H9 (cell line): Measurements from ENCODE around the gene CTDSP2. TPM values are rescaled to one million over a fixed set of nuclear protein-coding genes. Genes with fewer than 3 reads are reported as not detected.

Experiments
- DNase-seq: peaks from one replicate; pipeline ENCODE4 v3.0.0-alpha.2; 2017
- H2AFZ ChIP-seq: one replicate; pipeline ENCODE4 v1.6.1; 2013; ENCODE audit warnings: mild to moderate bottlenecking, low read length, control low read depth, moderate library complexity
- H2AK5ac ChIP-seq: 2 replicates; pipeline ENCODE4 v1.6.1; 2013; ENCODE audit warnings: low read length, control low read depth, mixed read lengths; ENCODE audit not compliant: insufficient read length
- H2BK120ac ChIP-seq: one replicate; pipeline ENCODE4 v1.6.1; 2013; ENCODE audit warnings: low read depth, mild to moderate bottlenecking, low read length, control low read depth, inconsistent platforms; ENCODE audit not compliant: poor library complexity, severe bottlenecking
- H2BK12ac ChIP-seq: 2 replicates; pipeline ENCODE4 v1.6.1; 2013; ENCODE audit warnings: low read length, control low read depth, mixed read lengths, low read depth; ENCODE audit not compliant: insufficient read length
- H2BK15ac ChIP-seq: 2 replicates; pipeline ENCODE4 v1.6.1; 2013; ENCODE audit warnings: low read depth, low read length, control low read depth
- H2BK20ac ChIP-seq: one replicate; pipeline ENCODE4 v1.6.1; 2013; ENCODE audit warnings: low read depth, mild to moderate bottlenecking, low read length, control low read depth, inconsistent platforms; ENCODE audit not compliant: poor library complexity, severe bottlenecking
- H2BK5ac ChIP-seq: 2 replicates; pipeline ENCODE4 v1.6.1; 2013; ENCODE audit warnings: low read length, control low read depth, mixed read lengths; ENCODE audit not compliant: insufficient read length
- H3K14ac ChIP-seq: 2 replicates; pipeline ENCODE4 v1.6.1; 2013; ENCODE audit warnings: low read length, control low read depth; ENCODE audit not compliant: insufficient read depth
- H3K18ac ChIP-seq: 2 replicates; pipeline ENCODE4 v1.6.1; 2013; ENCODE audit warnings: low read depth, mild to moderate bottlenecking, mixed read lengths, low read length, control low read depth; ENCODE audit not compliant: insufficient read length
- H3K23ac ChIP-seq: 2 replicates; pipeline ENCODE4 v1.6.1; 2013; ENCODE audit warnings: low read length, control low read depth, mixed read lengths, low read depth; ENCODE audit not compliant: insufficient read length
- H3K23me2 ChIP-seq: 2 replicates; pipeline ENCODE4 v1.6.1; 2013; ENCODE audit warnings: low read depth, mild to moderate bottlenecking, mixed read lengths, low read length, control low read depth; ENCODE audit not compliant: insufficient read length, poor library complexity, severe bottlenecking
- H3K27ac ChIP-seq: 2 replicates; pipeline ENCODE4 v1.5.1; 2013; ENCODE audit warnings: low read length, control low read depth, mixed read lengths, low read depth; ENCODE audit not compliant: insufficient read length
- H3K27me3 ChIP-seq: 2 replicates; pipeline ENCODE4 v1.6.1; 2013; ENCODE audit warnings: low read length, control low read depth, inconsistent platforms; ENCODE audit not compliant: insufficient read depth
- H3K4ac ChIP-seq: 2 replicates; pipeline ENCODE4 v1.6.1; 2013; ENCODE audit warnings: low read depth, mild to moderate bottlenecking, control low read depth, inconsistent platforms, low read length, moderate library complexity
- H3K4me1 ChIP-seq: 2 replicates; pipeline ENCODE4 v1.6.1; 2013; ENCODE audit warnings: low read length, control low read depth, inconsistent platforms; ENCODE audit not compliant: insufficient read depth
- H3K4me2 ChIP-seq: 2 replicates; pipeline ENCODE4 v1.6.1; 2013; ENCODE audit warnings: low read length, control low read depth, mixed read lengths; ENCODE audit not compliant: insufficient read length, insufficient read depth
- H3K56ac ChIP-seq: 2 replicates; pipeline ENCODE4 v1.6.1; 2013; ENCODE audit warnings: low read depth, mild to moderate bottlenecking, mixed read lengths, low read length, control low read depth; ENCODE audit not compliant: insufficient read length
- H3K79me1 ChIP-seq: 2 replicates; pipeline ENCODE4 v1.6.1; 2013; ENCODE audit warnings: low read depth, mild to moderate bottlenecking, moderate library complexity, low read length, control low read depth, inconsistent platforms; ENCODE audit not compliant: insufficient read depth, poor library complexity, severe bottlenecking
- H3K79me2 ChIP-seq: 2 replicates; pipeline ENCODE4 v1.6.1; 2013; ENCODE audit warnings: low read length, control low read depth, inconsistent platforms; ENCODE audit not compliant: insufficient read depth
- H3K9ac ChIP-seq: 2 replicates; pipeline ENCODE4 v1.6.1; 2013; ENCODE audit warnings: low read length, control low read depth, mixed read lengths; ENCODE audit not compliant: insufficient read length; ENCODE audit errors: extremely low read depth
- H3K9me3 ChIP-seq: one replicate; pipeline ENCODE4 v1.6.1; 2013; ENCODE audit warnings: low read depth, low read length, inconsistent platforms; ENCODE audit not compliant: control insufficient read depth
- H3T11ph ChIP-seq: one replicate; pipeline ENCODE4 v1.6.1; 2013; ENCODE audit warnings: mild to moderate bottlenecking, low read length, control low read depth, inconsistent platforms
- H4K20me1 ChIP-seq: one replicate; pipeline ENCODE4 v1.6.1; 2013; ENCODE audit not compliant: control insufficient read depth, insufficient read length, insufficient read depth
- H4K5ac ChIP-seq: 2 replicates; pipeline ENCODE4 v1.6.1; 2013; ENCODE audit warnings: low read depth, mild to moderate bottlenecking, mixed read lengths, low read length, control low read depth; ENCODE audit not compliant: insufficient read length
- H4K8ac ChIP-seq: replicated peaks from 2 replicates; pipeline ENCODE4 v1.6.1; 2013; ENCODE audit warnings: low read length, control low read depth, mixed read lengths, low read depth; ENCODE audit not compliant: insufficient read length
- H4K91ac ChIP-seq: 2 replicates; pipeline ENCODE4 v1.6.1; 2013; ENCODE audit warnings: low read depth, mild to moderate bottlenecking, moderate library complexity, mixed read lengths, low read length, control low read depth; ENCODE audit not compliant: insufficient read length
- H3K27ac Mint-ChIP-seq, 3 experiments: 2 replicates in 2 of 3; 3 replicates in 1 of 3; pipeline ENCODE4 v1.8.0; 2020 to 2021; ENCODE audit warnings: mixed read lengths in 3 of 3, mild to moderate bottlenecking in 1 of 3, moderate library complexity in 1 of 3
- H3K27me3 Mint-ChIP-seq: 2 replicates; pipeline ENCODE4 v1.8.0; 2021; ENCODE audit warnings: low read depth, mild to moderate bottlenecking, moderate library complexity, mixed read lengths
- H3K36me3 Mint-ChIP-seq, 3 experiments: 2 replicates in 2 of 3; 3 replicates in 1 of 3; pipeline ENCODE4 v1.8.0; 2020 to 2021; ENCODE audit warnings: low read depth in 3 of 3, mixed read lengths in 3 of 3; ENCODE audit not compliant: insufficient read depth in 1 of 3
- H3K4me1 Mint-ChIP-seq, 2 experiments: 2 replicates each; pipeline ENCODE4 v1.8.0; 2020; ENCODE audit warnings: mixed read lengths in 2 of 2
- H3K4me3 Mint-ChIP-seq, 2 experiments: 2 replicates in 1 of 2; 3 replicates in 1 of 2; pipeline ENCODE4 v1.8.0; 2020 to 2021; ENCODE audit warnings: mild to moderate bottlenecking in 2 of 2, mixed read lengths in 2 of 2, moderate library complexity in 1 of 2
- H3K9me3 Mint-ChIP-seq, 2 experiments: 2 replicates in 1 of 2; 3 replicates in 1 of 2; pipeline ENCODE4 v1.8.0; 2020; ENCODE audit warnings: mild to moderate bottlenecking in 2 of 2, mixed read lengths in 2 of 2, moderate library complexity in 1 of 2
- CTCF ChIP-seq: fragments of 200-600 bp; sonication (generic); conservative IDR thresholded peaks from 3 replicates; pipeline ENCODE4 v1.8.0; 2021; ENCODE audit warnings: antibody characterized with exemption, mild to moderate bottlenecking
- WGBS: extraction: QIAGEN DNeasy Blood & Tissue Kit; methylation state at CpG from one replicate; pipeline ENCODE4 v1.1.7; 2013; ENCODE audit warnings: missing lambda C conversion rate, low lambda C conversion rate, mixed read lengths; ENCODE audit not compliant: insufficient read length; ENCODE audit errors: extremely low coverage; 5-methylcytosine and 5-hydroxymethylcytosine counted together
- total RNA-seq: library from RNA; stranded (reverse); gene quantifications from 2 replicates; pipeline ENCODE4 v1.2.1, GENCODE V29; 2021

The CTDSP2 gene
- total RNA-seq, 1 experiment from 2014 or later = 103 TPM

- Mint-ChIP-seq H3K27me3 (no peaks in the 10 kb centered on the region), H3K9me3 (no peaks in the 10 kb centered on the region), H3K4me3 (no peak overlapping the region), H3K4me1 (peaks cover 6 to 7% of the 10 kb centered on the region in 2 experiments), H3K27ac (no peak overlapping the region), H3K36me3 (peaks cover 0 to 3% (median 0%) of the 10 kb centered on the region in 3 experiments; a peak in 2 of 7 replicates)
- Histone ChIP-seq H3K4me2 (no peak overlapping the region), H3T11ph (no peak overlapping the region), H3K18ac (no peak overlapping the region), H3K9ac (no peak overlapping the region), H2AFZ (no peak overlapping the region), H3K4ac (no peak overlapping the region), H2BK5ac (no peak overlapping the region), H3K56ac (no peak overlapping the region), H2BK120ac (no peak overlapping the region), H3K27me3 (no peaks in the 10 kb centered on the region), H2BK20ac (no peak overlapping the region), H3K79me1 (no peaks in the 10 kb centered on the region), H4K8ac (no peak overlapping the region), H2BK12ac (no peak overlapping the region), H2AK5ac (no peak overlapping the region), H3K23me2 (no peaks in the 10 kb centered on the region), H3K79me2 (no peaks in the 10 kb centered on the region), H3K4me1 (no peaks in the 10 kb centered on the region), H3K27ac (no peak overlapping the region), H3K9me3 (no peaks in the 10 kb centered on the region), H4K20me1 (no peaks in the 10 kb centered on the region), H4K5ac (no peak overlapping the region), H4K91ac (no peak overlapping the region), H3K14ac (no peak overlapping the region), H2BK15ac (no peak overlapping the region), H3K23ac (no peak overlapping the region)
- DNase-seq = no peak
- WGBS = no CpG with 5 or more reads among the region's 14 CpGs
- no peak for TF ChIP-seq CTCF
Observed at GRCh38 chr12:57813111-57813970, 33.2 kb downstream of the CTDSP2 start.
